Gastroesophageal sphincter (tissue), 4 donors: ENCODE results near the gene UMODL1. TPM values are rescaled to one million over a fixed set of nuclear protein-coding genes. Genes with fewer than 3 reads are reported as not detected.

ENCODE experiments used
- ATAC-seq: fragments of 150-250 bp; one replicate; pipeline ENCODE4 v1.9.1; 2016; ENCODE audit warnings: mild to moderate bottlenecking, moderate library complexity
- H3K27ac ChIP-seq, 4 donors: fragments of 200-600 bp; sonication (generic) in 3 of 4; 1 replicate in 3 of 4; 2 replicates in 1 of 4; pipeline ENCODE4 v1.5.1; 2016 to 2019
- H3K27me3 ChIP-seq: fragments of 200-600 bp; sonication (generic); one replicate; pipeline ENCODE4 v1.5.1; 2019
- H3K36me3 ChIP-seq, 2 donors: fragments of 200-600 bp; sonication (generic); one replicate each; pipeline ENCODE4 v1.5.1; 2019; ENCODE audit warnings: control low read depth in 1 of 2
- H3K4me1 ChIP-seq, 3 donors: fragments of 200-600 bp; sonication (generic); 1 replicate in 2 of 3; 2 replicates in 1 of 3; pipeline ENCODE4 v1.5.1; 2016 to 2019; ENCODE audit warnings: control low read depth in 2 of 3
- H3K4me3 ChIP-seq, 2 donors: fragments of 200-600 bp; sonication (generic); one replicate each; pipeline ENCODE4 v1.5.1; 2019; ENCODE audit warnings: mild to moderate bottlenecking in 1 of 2, moderate library complexity in 1 of 2
- H3K9me3 ChIP-seq, 3 donors: fragments of 200-600 bp; sonication (generic); one replicate each; pipeline ENCODE4 v1.5.1; 2017 to 2019; ENCODE audit warnings: control low read depth in 2 of 3
- CTCF ChIP-seq, 4 experiments: fragments of 200-600 bp in 2 of 4; fragments of 450-650 bp in 2 of 4; sonication (generic) in 1 of 4; IDR thresholded peaks; one replicate each; pipeline ENCODE4 v1.5.1; 2017 to 2019; ENCODE audit warnings: antibody characterized with exemption in 4 of 4, mild to moderate bottlenecking in 2 of 4, moderate library complexity in 2 of 4
- EP300 ChIP-seq: sonication (generic); formaldehyde crosslinking; IDR thresholded peaks from one replicate; pipeline ENCODE4 v1.6.1; 2017; ENCODE audit warnings: antibody characterized with exemption, mild to moderate bottlenecking
- POLR2A ChIP-seq, 2 donors: fragments of 450-650 bp; IDR thresholded peaks; one replicate each; pipeline ENCODE4 v1.6.1; 2017; ENCODE audit warnings: antibody characterized with exemption in 2 of 2, mild to moderate bottlenecking in 2 of 2, moderate library complexity in 1 of 2
- POLR2AphosphoS5 ChIP-seq: sonication (generic); formaldehyde crosslinking; IDR thresholded peaks from one replicate; pipeline ENCODE4 v1.6.1; 2017; ENCODE audit warnings: antibody characterized with exemption
- WGBS, 2 donors: methylation state at CpG; one replicate each; pipeline ENCODE4 v1.1.5; 2018; ENCODE audit warnings: low coverage in 1 of 2; 5-methylcytosine and 5-hydroxymethylcytosine counted together
- total RNA-seq, 4 donors: library from RNA; depleted of rRNA; stranded (reverse); fragments of >200 nt; gene quantifications; one replicate each; pipeline ENCODE4 v1.1.0, GENCODE V29; 2016

Gene UMODL1
- total RNA-seq, 4 donors from 2014 or later = not detected

- TF ChIP-seq CTCF (IDR thresholded peaks at IDR 0.05) = no peak
- Histone ChIP-seq H3K9me3 (no peaks in the 10 kb centered on the region), H3K27me3 (no peaks in the 10 kb centered on the region), H3K4me1 (peaks cover 0 to 15% (median 0%) of the 10 kb centered on the region in 3 donors), H3K27ac (no peak overlapping the region), H3K4me3 (no peak overlapping the region), H3K36me3 (no peaks in the 10 kb centered on the region)
- no peak for ATAC-seq
These were observed 98.6 kb downstream of the UMODL1 start for GRCh38 chr21:42169758-42170157.

GRCh38 chr21:42171091-42172053 lies 100.3 kb downstream of the UMODL1 start:
- H3K4me1 ChIP-seq = peaks cover 0 to 26% (median 0%) of the 10 kb centered on the region in 3 donors
- no peaks in the 10 kb centered on the region for H3K27me3 ChIP-seq
- 65 to 79% methylated on average over 6 to 11 of the region's 14 CpGs for WGBS, 2 donors
- no peaks in the 10 kb centered on the region for H3K36me3 ChIP-seq
- H3K4me3 ChIP-seq = no peak overlapping the region
- H3K9me3 ChIP-seq = no peaks in the 10 kb centered on the region
- peak overlapping the region in 3 of 4 donors; percentile 2 to 42 (median 3) for H3K27ac ChIP-seq
- peak; percentile 73 for ATAC-seq
- TF ChIP-seq EP300 = no peak
- TF ChIP-seq POLR2AphosphoS5 = no peak
- TF ChIP-seq POLR2A (IDR thresholded peaks at IDR 0.05) = no peak
- TF ChIP-seq CTCF (IDR thresholded peaks at IDR 0.05) = no peak

- no peaks in the 10 kb centered on the region for H3K9me3 ChIP-seq
- H3K27ac ChIP-seq = no peak overlapping the region
- no peak for ATAC-seq
- no peak overlapping the region for H3K4me3 ChIP-seq
- no peaks in the 10 kb centered on the region for H3K36me3 ChIP-seq
- 68 to 90% methylated on average over 3 to 6 of the region's 40 CpGs for WGBS, 2 donors
- no peak for TF ChIP-seq POLR2A (IDR thresholded peaks at IDR 0.05)
- no peak for TF ChIP-seq POLR2AphosphoS5
- no peak for TF ChIP-seq EP300
- TF ChIP-seq CTCF (IDR thresholded peaks at IDR 0.05) = no peak
- peaks cover 0 to 40% (median 0%) of the 10 kb centered on the region in 3 donors for H3K4me1 ChIP-seq
- H3K27me3 ChIP-seq = no peaks in the 10 kb centered on the region
These were observed 101.7 kb downstream of the UMODL1 start for GRCh38 chr21:42172596-42173483.

- 83 to 100% methylated on average over 1 to 2 of the region's 4 CpGs for WGBS, 2 donors
- ATAC-seq = no peak
- Histone ChIP-seq H3K4me1 (peaks cover 0 to 41% (median 0%) of the 10 kb centered on the region in 3 donors), H3K36me3 (no peaks in the 10 kb centered on the region), H3K4me3 (no peak overlapping the region), H3K27ac (no peak overlapping the region), H3K9me3 (no peaks in the 10 kb centered on the region), H3K27me3 (no peaks in the 10 kb centered on the region)
- TF ChIP-seq POLR2A (IDR thresholded peaks at IDR 0.05) = no peak
These were observed 103.1 kb downstream of the UMODL1 start for GRCh38 chr21:42174173-42174572.

GRCh38 chr21:42175110-42175710 lies 104.1 kb downstream of the UMODL1 start:
- Histone ChIP-seq H3K9me3 (no peaks in the 10 kb centered on the region), H3K27me3 (no peaks in the 10 kb centered on the region), H3K36me3 (no peaks in the 10 kb centered on the region), H3K27ac (no peak overlapping the region), H3K4me3 (no peak overlapping the region), H3K4me1 (peaks cover 0 to 41% (median 0%) of the 10 kb centered on the region in 3 donors)
- 57 to 61% methylated on average over 5 to 6 of the region's 6 CpGs for WGBS, 2 donors
- TF ChIP-seq CTCF (IDR thresholded peaks at IDR 0.05) (no peak), POLR2AphosphoS5 (peak; percentile 69), EP300 (no peak), POLR2A (IDR thresholded peaks at IDR 0.05) (no peak)
- ATAC-seq = peak; percentile 54
